NCI-H2029 (cell line): ENCODE measurements around the gene KLRC3.
"Not testable (repeated sequence)": the region's sequence is repeated elsewhere in the genome, so short reads cannot be mapped to it uniquely, and the experiment has no call there.

Source experiments
- DNase-seq: peaks from one replicate; lab custom pipeline; 2025; lab: John Stamatoyannopoulos, UW

KLRC3 gene

DNA sequence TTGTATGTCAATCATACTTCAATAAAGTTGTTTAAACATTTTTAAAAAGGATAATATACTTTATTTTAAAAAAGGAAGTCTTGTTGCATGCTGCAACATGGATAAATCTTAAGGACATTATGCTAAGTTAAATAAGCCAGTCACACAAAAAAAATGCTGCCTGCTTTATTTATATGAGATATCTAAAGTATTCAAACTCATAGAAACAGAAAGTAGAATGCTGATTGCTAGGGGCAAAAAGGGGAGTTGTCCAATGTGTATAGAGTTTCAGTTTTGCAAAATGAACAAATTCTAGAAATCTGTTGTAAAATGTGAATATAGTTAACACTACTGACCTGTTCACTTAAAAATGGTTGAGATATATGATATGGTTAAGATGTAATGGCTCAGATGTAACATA, 19.6 kb downstream of the KLRC3 start:
- DNase-seq, result no peak

DNA sequence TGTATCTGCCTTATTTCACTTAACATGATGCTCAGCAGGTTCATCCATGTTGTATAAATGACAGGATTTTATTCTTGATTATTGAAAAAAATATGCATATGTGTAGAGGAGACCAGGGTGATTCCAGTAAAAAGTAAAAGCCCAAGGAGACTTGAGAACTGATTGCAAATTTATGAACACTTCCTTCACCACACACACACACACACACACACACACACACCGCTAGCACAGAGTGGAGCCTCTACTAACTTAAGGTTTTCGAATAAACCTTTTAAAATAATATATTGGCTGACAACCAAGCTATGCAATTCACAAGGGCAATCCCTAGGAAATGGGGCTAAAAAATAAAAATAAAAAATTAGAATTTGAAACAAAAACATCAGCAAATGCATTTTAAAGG, 22.2 kb downstream of the KLRC3 start:
- no peak for DNase-seq

DNA sequence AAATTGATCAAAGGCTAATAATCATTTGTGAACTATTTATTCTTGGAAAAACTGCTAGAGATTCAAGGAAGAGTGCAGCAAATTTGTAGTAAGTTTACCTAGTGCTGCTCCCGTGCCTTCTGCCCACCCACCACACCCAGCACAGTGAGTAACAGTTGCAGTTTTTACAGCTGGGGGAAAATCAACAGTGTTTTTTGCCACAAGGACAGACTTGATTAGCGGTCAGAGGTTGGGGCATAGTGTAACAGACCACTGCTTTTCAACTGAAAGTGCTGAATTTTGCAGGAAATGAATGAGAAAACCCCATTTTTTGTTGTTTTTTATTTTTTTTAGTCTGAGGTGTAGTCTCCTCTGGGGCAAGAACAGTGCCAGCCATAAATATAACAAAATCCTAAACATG, 23.1 kb downstream of the KLRC3 start:
- peak; percentile 4 for DNase-seq

DNA sequence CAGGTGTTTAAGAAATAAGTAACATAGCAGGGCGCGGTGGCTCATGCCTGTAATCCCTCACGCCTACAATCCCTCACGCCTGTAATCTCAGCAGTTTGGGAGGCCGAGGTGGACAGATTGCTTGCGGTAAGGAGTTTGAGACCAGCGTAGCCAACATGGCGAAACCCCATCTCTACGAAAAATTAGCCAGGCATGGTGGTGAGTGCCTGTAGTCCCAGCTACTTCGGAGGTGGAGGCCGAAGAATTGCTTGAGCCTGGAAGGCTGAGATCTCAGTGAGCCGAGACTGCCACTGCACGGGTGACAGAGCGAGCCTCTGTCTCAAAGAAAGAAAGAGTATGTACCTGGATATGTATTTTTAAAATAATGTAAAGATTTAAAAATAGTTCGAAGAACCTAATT, 24.2 kb downstream of the KLRC3 start:
- not testable (repeated sequence) for DNase-seq

DNA sequence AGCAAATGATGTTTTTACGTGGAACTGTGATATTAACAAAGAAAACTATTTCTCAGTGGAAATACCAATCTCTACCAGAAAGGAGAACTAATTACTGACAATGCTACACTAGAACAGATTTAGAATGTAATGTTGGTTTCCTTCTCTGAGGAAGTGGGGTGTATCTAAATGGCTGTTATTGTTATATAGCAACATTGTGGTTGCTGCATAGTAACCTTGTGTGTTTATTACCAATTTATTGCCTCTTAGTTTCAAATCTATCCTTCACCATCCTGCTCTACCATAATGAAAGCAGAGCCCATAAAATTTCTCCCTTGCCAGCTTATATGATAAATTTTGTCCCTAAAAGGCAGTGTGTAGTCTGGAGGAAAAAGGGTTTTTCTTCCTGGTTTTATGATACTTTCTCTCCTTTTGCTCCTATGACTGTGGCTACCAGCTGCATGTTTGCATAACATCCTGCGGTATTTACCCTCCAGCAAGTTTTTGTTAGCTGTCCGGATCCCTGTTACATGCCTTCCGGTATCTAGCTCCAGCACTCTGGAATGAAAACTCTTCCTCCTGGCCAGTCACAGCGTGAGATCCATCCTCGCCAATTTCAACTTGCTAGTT, 24.9 kb downstream of the KLRC3 start:
- DNase-seq, result peak; percentile 91

DNA sequence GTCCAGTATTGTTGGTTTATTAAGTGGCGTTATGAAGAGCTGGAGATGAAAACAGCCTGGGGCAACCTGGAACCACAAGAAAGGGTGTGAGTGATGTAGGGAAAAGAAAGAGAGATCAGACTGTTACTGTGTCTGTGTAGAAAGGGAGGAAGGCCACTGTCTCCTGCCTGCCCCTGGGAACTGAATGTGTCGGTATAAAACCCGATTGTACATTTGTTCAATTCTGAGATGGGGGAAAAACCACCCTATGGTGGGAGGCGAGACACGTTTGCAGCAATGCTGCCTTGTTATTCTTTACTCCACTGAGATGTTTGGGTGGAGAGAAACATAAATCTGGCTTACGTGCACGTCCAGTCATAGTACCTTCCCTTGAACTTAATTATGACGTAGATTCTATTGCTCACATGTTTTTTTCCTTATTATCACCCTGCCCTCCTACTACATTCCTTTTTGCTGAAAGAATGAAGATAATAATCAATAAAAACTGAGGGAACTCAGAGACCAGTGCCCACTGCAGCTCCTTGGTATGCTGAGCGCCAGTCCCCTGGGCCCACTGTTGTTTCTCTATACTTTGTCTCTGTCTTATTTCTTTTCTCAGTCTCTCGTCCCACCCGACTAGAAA, 25.8 kb downstream of the KLRC3 start:
- not testable (repeated sequence) for DNase-seq

DNA sequence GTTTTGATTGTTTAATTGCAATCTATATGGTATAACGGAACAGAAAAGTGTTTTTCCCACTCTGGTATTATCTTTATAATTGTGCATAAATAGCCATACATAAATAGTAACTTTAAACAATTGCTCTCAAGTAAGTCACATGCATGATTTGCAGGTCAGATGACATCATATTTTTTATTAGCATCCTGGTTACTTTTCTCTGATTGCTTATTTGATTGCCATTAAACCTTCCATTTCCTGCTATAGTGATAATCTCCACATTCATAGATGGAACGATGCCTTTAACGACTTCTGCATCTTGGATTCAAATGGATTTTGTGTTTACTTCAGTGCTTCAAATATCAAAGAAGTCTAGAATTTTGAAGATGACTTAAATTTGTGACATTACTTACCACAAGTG, 27.1 kb downstream of the KLRC3 start:
- peak; percentile 27 for DNase-seq

DNA sequence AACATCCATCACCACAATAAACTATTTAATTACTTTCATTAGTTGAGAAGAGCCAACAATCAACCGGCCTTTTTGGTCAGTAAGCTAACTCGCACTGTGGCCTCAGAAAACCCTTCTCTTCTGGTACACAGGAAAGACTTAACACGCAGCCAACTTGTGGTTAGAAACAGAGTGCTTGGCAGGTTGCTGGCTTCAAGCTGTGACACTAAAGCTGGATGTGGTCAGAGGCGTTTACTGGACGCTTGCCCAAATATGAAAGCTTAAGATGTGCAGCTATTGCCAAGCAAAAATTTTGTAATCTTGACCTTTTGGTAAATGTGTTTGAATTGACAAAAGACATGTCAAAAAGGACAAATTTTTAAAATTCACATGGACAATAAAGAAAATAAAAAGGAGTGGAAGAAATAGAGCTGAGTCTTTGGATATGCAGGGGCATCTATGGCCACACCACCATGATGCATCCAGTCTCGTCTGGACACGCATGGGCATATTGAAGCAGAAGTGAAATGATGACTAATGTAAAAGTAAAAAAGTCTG, 27.9 kb downstream of the KLRC3 start:
- DNase-seq, result peak; percentile 79

DNA sequence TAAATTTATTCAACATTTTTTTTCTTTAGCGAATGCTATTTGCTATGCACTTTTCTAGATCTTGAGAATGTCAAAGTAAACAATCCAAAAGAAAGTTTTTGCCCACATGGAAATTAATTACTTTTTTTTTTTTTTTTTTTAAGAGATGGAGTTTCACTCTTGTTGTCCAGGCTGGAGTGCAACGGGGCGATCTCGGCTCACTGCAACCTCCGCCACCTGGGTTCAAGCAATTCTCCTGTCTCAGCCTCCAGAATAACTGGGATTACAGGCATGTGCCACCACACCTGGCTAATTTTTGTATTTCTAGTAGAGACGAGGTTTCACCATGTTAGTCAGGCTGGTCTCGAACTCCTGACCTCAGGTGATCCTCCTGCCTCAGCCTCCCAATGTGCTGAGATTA, 29.4 kb downstream of the KLRC3 start:
- DNase-seq, result not testable (repeated sequence)

DNA sequence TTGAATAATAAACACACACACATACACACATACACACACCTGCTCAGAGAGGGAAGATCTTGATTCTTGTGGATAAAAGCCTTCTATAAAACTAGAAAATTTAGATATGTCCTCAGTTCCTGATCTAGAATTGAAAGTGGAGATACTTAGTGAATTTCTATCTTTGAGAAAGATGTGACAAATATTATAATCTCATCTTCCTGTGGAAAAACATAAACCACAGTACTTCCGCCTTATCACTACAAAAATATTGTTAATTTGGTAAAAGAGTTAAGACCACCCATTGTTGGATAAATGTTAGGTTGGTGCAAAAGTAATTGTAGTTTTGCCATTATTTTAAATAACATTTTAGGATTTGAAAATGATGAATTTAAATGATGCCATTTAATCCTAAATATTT, 30.5 kb downstream of the KLRC3 start, which contains the start of gene KLRK1:
KLRK1 (minus strand) TSS at position 138 of the 400 bp plus-strand sequence. CDS start 1,231 bp downstream, outside the sequence.
- no peak for DNase-seq

DNA sequence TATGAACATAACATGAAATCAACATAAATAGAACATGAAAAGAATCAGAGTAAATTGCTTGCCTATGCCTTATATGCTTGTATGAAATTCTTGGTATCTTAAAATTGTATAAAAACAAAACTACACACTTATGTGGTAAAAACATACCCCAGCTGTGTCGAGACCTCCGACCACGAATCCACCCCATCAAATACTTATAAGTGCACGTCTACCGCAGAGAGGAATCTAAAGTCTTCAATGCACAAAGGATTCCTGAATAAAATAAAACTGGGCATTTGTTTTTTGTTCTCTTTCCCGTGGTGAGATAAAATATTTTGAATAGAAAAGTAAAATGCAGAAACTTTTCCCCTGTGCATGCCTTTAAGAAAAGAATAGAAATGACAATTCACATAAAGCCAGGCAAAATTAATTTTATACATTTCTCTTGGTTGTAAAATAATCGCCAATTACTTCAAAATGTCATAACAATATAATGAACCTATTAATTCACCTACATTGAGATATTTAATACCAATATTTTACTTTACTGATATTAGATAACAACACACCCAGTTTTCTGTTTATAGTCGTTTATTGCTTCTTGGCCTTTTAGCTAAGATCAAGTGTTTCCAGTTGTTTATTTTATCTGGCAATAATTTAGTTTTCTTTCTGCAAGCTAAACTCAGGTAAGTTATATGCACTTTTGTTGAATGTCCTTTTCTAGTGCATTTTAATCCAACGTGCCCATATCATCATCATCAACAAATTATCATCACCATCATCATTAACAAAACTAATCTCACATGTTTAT, 31.6 kb downstream of the KLRC3 start:
- DNase-seq, result no peak

DNA sequence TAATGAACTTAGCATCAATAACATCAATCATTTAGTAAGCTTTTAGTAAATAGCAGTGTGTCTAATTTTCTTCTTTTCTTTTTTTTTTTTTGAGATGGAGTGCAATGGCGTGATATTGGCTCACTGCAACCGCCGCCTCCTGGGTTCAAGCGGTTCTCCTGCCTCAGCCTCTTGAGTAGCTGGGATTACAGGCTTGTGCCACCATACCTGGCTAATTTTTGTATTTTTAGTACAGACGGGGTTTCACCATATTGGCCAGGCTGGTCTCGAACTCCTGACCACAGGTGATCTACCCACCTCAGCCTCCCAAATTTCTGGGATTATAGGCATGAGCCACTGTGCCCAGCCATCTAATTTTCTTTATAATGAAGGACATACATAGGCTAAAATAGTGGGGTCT, 32.9 kb downstream of the KLRC3 start:
- not testable (repeated sequence) for DNase-seq

DNA sequence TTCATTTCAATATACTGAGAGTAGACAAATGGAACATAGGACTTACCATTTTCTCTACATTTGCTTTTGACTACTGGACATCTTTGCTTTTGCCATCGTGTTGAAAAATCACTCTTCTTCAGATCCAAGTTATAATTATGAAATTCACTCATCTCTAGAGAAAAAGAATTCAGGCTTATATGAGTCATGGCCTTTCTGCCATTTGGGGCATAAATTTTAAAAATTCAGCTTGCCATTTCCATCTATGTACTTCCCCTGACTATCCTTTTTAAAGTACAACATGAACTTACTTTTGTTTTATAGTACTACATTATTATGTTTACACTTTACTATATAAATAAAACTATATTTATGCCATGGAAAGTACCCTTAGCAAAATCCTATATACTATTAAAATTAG, 33.5 kb downstream of the KLRC3 start:
- no peak for DNase-seq

DNA sequence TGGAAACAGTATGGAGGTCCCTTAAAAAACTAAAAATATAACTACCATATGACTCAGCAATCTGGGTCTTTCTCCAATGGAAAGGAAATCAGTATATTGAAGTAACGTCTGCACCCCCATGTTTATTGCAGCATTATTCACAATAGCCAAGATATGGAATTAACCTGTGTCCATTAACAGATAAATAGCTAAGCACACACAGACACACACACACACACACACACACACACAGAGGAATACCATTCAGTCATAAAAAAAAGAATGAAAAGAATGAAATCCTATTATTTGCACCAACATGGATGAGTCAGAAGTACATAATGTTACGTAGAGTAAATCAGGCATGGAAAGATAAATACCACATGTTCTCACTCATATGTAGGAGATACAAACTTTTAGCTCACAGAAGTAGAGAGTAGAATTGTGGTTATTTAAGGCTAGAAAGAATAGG, 35.2 kb downstream of the KLRC3 start:
- no peak for DNase-seq

DNA sequence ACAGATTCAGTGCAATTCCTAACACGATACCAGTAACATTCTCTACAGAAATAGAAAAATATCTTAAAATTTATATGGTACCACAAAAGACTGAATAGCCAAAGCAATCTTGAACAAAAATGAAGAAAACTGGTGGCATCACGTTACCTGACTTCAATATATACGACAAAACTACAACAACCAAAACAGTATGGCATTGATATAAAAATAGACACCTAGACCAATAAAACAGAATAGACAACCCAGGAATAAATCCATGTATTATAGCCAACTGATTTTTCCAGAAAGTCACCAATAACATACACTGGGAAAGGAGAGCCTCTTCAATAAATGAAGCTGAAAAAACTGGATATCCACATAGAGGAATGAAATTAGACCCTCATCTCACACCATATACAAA, 36.2 kb downstream of the KLRC3 start:
- no peak for DNase-seq

DNA sequence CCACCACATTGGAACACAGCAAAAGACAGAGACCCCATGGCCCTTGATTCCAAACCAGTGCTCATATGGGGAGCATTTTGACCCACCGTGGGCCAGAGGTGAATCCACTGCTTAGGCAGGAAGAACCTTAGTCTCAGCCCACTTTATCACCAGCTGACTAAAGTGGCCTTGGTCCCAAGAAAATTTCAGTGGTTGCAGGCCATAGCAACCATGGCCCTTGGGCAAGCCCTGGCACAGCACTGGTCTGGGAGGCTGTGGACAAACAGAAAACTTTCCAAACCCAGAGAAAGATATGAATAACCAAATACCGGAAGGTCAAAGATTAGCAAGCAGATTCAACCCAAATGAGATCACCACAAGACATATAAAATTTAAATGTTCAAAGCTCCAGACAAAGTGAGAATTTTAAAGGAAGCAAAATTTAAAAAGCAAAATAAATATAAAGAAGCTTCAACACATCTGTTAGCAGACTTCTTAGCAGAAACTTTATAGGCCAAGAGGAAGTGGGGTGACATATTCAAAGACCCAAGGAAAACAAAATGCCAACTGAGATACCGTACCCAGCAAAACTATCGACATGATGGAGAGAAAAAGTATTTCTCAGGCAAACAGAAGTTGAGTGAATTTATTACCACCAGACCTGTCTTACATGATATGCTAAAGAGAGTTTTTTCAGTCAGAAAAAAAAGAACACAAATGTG, 38.3 kb downstream of the KLRC3 start:
- DNase-seq, result no peak

DNA sequence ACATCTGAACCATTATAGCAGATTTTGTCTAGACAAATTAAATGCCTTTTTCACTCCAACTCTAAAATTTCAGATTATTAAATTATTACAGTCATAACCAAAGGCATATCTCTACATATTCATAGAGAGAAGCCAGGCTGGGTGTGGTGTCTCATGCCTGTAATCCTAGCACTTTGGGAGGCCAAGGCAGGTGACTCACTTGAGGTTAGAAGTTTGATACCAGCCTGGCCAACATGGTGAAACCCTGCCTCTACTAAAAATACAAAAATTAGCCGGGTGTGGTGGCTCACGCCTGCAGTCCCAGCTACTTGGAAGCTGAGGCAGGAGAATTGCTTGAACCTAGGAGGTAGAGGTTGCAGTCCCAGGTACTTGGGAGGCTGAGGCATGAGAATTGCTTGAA, 41.7 kb downstream of the KLRC3 start:
- not testable (repeated sequence) for DNase-seq

DNA sequence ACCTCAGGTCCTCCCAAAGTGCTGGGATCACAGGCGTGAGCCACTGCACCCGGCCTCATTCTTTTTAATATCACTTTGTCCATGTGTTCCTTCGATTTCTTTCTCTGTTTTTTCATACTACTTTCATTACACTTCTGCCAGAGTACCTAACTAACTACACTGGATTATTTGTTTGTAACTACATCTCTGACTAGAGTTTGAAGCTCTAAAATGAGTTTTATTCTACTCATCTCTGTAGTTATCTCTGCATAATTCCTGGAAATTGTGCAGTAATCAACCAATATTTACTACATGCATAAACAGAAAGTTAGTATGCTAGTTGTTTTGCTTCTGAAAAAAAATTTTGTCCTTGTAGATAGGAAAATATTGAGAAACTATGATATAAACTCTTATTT, 45.8 kb downstream of the KLRC3 start:
- DNase-seq, result no peak

DNA sequence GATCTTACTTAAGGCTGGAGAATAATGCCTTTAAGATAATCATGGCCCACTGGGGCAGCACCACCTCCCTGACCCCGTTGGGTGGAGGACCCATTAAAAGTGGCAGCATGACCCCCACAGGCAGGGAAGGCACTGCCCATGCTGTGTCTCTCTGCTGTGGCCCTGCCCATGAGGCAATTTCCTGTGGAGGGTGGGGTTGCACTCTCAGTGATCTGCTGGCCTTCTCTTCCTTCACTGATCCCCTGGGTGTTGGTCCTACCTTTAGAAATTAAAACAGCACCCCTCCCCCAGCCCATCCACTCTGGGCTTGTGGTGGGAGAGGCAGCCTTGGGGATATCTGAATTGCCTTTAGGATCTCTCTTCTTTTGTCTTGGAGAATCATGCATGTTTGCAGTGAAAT, 47.8 kb downstream of the KLRC3 start:
- DNase-seq, result no peak

DNA sequence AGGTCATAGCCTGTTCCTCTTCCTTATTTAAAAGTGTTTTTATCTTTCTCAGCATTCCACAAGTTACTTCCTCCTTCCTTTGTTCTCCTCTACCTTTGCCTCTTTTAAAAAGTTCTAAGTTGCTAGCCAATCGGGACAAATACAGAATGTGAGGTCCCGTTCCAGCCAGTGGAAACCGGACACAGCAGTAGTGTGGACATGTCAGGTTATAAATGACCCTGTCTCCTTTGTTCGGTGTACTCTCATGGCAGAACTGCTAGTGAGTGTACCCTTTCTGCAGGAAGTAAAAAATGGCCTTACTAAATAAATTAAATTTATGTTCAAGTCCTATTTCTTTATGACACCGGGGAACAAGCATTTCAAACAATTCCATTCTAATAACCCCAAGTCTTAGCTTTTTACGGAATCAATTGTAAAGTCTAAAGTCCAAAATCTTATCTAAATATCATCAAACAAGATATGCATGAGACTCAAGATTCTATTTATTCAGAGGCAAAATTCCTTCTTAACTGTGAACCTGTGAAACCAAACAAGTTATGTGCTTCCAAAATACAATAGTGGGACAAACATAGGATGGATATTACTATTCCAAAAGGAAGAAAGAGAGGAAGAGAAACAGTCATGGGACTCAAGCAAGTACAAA, 48.4 kb downstream of the KLRC3 start:
- DNase-seq, result not testable (repeated sequence)

DNA sequence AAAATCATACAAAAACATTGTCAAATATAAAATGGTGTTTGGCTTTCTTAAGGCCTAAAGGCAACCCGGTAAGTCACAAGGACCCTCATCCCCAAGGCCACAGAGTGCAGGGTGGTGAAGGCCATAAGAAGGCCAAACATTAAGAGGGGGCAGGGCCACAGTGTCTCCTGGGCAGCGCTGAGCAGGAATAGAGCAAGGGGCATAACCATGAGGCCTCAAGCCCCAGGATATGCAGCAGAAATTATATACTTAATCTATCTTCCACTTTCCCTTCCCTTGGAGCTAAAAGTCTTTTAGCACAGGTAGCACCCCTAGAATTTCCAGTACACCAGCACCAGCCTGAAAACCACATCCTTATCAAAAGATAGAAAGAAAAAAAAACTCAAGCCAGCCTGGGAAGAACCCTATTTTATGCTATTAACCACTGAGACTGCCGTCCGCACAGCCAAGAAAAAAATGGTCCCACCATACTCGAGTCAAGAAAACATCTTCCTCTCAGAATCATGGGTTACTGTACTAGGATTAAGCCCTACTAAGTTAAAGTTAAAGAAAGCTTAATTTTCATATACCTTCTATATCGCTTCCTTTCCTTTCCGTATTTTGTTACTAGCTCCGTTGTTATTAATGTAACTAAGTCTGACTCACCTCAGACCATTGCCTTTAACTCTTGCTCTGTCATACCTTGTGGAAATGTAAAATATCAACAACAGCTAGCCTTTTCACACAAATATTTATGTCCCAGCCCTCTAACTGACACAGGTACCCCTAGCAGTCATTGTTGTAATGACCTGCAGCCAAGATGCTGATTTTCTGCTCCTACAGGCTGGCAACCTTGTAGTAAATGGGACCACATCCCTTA, 50.6 kb downstream of the KLRC3 start:
- DNase-seq, result no peak
